ENCODE data around the gene SZRD1.
A peak's percentile ranks its signal among the peaks of the same experiment; 100 is the strongest.
"Not testable (repeated sequence)": the region's sequence is repeated elsewhere in the genome, so short reads cannot be mapped to it uniquely, and the experiment has no call there.

SZRD1 gene

GRCh38 chr1:16334655-16335340 is 32.2 kb upstream of the SZRD1 start:
- DNase-seq (ENCODE audit: low read depth) = no peak
- no peak overlapping the region for H3K4me3 ChIP-seq (ENCODE audit: low read depth, low read length)
- TF ChIP-seq, protein P1, sequence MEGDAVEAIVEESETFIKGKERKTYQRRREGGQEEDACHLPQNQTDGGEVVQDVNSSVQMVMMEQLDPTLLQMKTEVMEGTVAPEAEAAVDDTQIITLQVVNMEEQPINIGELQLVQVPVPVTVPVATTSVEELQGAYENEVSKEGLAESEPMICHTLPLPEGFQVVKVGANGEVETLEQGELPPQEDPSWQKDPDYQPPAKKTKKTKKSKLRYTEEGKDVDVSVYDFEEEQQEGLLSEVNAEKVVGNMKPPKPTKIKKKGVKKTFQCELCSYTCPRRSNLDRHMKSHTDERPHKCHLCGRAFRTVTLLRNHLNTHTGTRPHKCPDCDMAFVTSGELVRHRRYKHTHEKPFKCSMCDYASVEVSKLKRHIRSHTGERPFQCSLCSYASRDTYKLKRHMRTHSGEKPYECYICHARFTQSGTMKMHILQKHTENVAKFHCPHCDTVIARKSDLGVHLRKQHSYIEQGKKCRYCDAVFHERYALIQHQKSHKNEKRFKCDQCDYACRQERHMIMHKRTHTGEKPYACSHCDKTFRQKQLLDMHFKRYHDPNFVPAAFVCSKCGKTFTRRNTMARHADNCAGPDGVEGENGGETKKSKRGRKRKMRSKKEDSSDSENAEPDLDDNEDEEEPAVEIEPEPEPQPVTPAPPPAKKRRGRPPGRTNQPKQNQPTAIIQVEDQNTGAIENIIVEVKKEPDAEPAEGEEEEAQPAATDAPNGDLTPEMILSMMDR (IDR thresholded peaks at IDR 0.05; ENCODE audit: low read depth, low read length) = no peak
- TF ChIP-seq POLR2A (IDR thresholded peaks at IDR 0.05; ENCODE audit: extremely low read depth, insufficient read length) (no peak), MAX (IDR thresholded peaks at IDR 0.05; ENCODE audit: low read depth, low read length) (no peak), MYC (IDR thresholded peaks at IDR 0.05; ENCODE audit: low read depth, low read length) (no peak)

- no peak for DNase-seq (ENCODE audit: low read depth)
- no peak for TF ChIP-seq MAX (IDR thresholded peaks at IDR 0.05; ENCODE audit: low read depth, low read length)
- TF ChIP-seq POLR2A (IDR thresholded peaks at IDR 0.05; ENCODE audit: extremely low read depth, insufficient read length) = no peak
- TF ChIP-seq, protein P1 (IDR thresholded peaks at IDR 0.05; ENCODE audit: low read depth, low read length) = no peak
- TF ChIP-seq MYC (IDR thresholded peaks at IDR 0.05; ENCODE audit: low read depth, low read length) = no peak
- H3K4me3 ChIP-seq (ENCODE audit: low read depth, low read length) = no peak overlapping the region
These were observed 28.1 kb upstream of the SZRD1 start for GRCh38 chr1:16338961-16339360.

DNA sequence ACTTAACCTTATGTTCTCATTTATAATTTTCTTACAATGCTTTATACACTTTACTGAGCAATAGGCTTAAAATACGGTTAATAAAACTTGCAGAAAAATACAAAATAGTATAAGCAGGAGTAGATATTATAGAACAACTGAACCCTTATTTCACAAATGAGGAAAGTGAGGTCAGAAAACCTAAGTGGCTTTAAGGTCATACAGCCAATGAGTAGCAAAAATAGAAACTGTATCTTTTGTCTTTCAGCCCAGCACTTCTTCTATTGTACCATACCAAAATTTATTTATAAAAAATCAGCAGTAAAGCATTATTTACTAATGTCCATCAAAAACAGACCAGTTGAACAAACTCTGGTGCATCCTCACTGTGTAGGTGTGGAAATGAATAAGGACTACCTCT is 26.4 kb upstream of the SZRD1 start:
- no peak for DNase-seq (ENCODE audit: low read depth)
- TF ChIP-seq POLR2A (IDR thresholded peaks at IDR 0.05; ENCODE audit: extremely low read depth, insufficient read length) = no peak
- no peak overlapping the region for H3K4me3 ChIP-seq (ENCODE audit: low read depth, low read length)

DNA sequence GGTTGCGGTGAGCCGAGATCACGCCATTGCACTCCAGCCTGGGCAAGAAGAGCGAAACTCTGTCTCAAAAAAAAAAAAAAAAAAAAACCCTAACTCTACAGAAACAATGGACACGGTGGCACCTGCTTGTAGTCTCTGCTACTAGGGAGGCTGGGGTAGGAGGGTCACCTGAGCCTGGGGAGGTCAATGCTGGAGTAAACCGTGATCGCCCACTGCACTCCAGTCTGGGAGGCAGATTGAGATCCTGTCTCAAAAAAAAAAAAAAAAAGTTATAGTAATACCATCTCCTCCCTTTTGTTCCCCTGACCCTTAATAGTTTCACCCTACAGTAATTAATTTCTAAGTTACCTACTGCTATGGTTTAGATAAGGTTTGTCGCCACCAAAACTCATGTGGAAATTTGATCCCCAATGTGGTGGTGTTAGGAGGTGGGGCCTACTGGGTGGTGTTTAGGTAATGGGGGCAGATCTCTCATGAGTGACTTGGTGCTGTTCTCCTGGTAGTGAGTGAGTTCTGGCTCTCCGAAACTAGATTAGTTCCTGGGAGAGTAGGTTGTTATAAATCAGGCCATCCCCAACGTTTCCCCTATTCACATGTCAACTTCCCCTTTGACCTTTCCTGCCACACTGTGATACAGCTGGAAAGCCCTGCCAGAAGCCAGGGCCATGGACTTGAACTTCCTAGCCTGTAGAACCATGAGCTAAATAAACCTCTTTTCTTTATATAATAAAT is 24.5 kb upstream of the SZRD1 start:
- H3K4me3 ChIP-seq (ENCODE audit: low read depth, low read length) = no peak overlapping the region
- TF ChIP-seq MAX (IDR thresholded peaks at IDR 0.05; ENCODE audit: low read depth, low read length) = no peak
- TF ChIP-seq MYC (IDR thresholded peaks at IDR 0.05; ENCODE audit: low read depth, low read length) = no peak
- no peak for TF ChIP-seq POLR2A (IDR thresholded peaks at IDR 0.05; ENCODE audit: extremely low read depth, insufficient read length)
- TF ChIP-seq, protein P1 (IDR thresholded peaks at IDR 0.05; ENCODE audit: low read depth, low read length) = no peak
- DNase-seq (ENCODE audit: low read depth) = peak; percentile 11

- DNase-seq (ENCODE audit: low read depth); H3K4me3 ChIP-seq (ENCODE audit: low read depth, low read length): not testable (repeated sequence)
These were observed 23.8 kb upstream of the SZRD1 start for GRCh38 chr1:16343276-16343675.

- no peak overlapping the region for H3K4me3 ChIP-seq (ENCODE audit: low read depth, low read length)
- DNase-seq (ENCODE audit: low read depth) = peak; percentile 8
- no peak for TF ChIP-seq MYC (IDR thresholded peaks at IDR 0.05; ENCODE audit: low read depth, low read length)
- TF ChIP-seq POLR2A (IDR thresholded peaks at IDR 0.05; ENCODE audit: extremely low read depth, insufficient read length) = no peak
- TF ChIP-seq, protein P1 (IDR thresholded peaks at IDR 0.05; ENCODE audit: low read depth, low read length) = no peak
- no peak for TF ChIP-seq MAX (IDR thresholded peaks at IDR 0.05; ENCODE audit: low read depth, low read length)
These were observed 18.4 kb upstream of the SZRD1 start for GRCh38 chr1:16348414-16349182.

Data from NB4 (cell line).